ENCODE results near the gene WTIP.

Gene WTIP

GRCh38 chr19:34495416-34495815 lies 13.9 kb downstream of the WTIP start:
- H3K9ac ChIP-seq (ENCODE audit: low read length), result no peak overlapping the region
- H3K27me3 ChIP-seq (ENCODE audit: control insufficient read depth in 1 of 2, insufficient read depth in 2 of 2, low read length in 2 of 2), result no peaks in the 10 kb centered on the region
- no peaks in the 10 kb centered on the region for H3K9me3 ChIP-seq (ENCODE audit: low read length)
- H3K36me3 ChIP-seq (ENCODE audit: insufficient read depth, low read length), result peaks cover 27% of the 10 kb centered on the region
- H3K27ac ChIP-seq (ENCODE audit: low read depth, low read length), result no peak overlapping the region
- H3K4me1 ChIP-seq (ENCODE audit: insufficient read depth, low read length), result no peaks in the 10 kb centered on the region
- no peak overlapping the region for H3K4me3 ChIP-seq (ENCODE audit: low read depth in 1 of 2, low read length in 2 of 2)

GRCh38 chr19:34497112-34497805 lies 15.7 kb downstream of the WTIP start:
- H3K9me3 ChIP-seq (ENCODE audit: low read length), result no peaks in the 10 kb centered on the region
- H3K27me3 ChIP-seq (ENCODE audit: control insufficient read depth in 1 of 2, insufficient read depth in 2 of 2, low read length in 2 of 2), result no peaks in the 10 kb centered on the region
- H3K4me3 ChIP-seq (ENCODE audit: low read depth in 1 of 2, low read length in 2 of 2), result no peak overlapping the region
- no peak overlapping the region for H3K27ac ChIP-seq (ENCODE audit: low read depth, low read length)
- peaks cover 27% of the 10 kb centered on the region for H3K36me3 ChIP-seq (ENCODE audit: insufficient read depth, low read length)
- peaks cover 4% of the 10 kb centered on the region for H3K4me1 ChIP-seq (ENCODE audit: insufficient read depth, low read length)
- H3K9ac ChIP-seq (ENCODE audit: low read length), result no peak overlapping the region

- H3K9me3 ChIP-seq (ENCODE audit: low read length), result no peaks in the 10 kb centered on the region
- no peak overlapping the region for H3K9ac ChIP-seq (ENCODE audit: low read length)
- no peaks in the 10 kb centered on the region for H3K27me3 ChIP-seq (ENCODE audit: control insufficient read depth in 1 of 2, insufficient read depth in 2 of 2, low read length in 2 of 2)
- H3K27ac ChIP-seq (ENCODE audit: low read depth, low read length), result no peak overlapping the region
- H3K4me3 ChIP-seq (ENCODE audit: low read depth in 1 of 2, low read length in 2 of 2), result no peak overlapping the region
- H3K36me3 ChIP-seq (ENCODE audit: insufficient read depth, low read length), result peaks cover 11% of the 10 kb centered on the region
- peaks cover 4% of the 10 kb centered on the region for H3K4me1 ChIP-seq (ENCODE audit: insufficient read depth, low read length)
Measured at GRCh38 chr19:34499155-34499834, 17.7 kb downstream of the WTIP start.

- peaks cover 4% of the 10 kb centered on the region for H3K4me1 ChIP-seq (ENCODE audit: insufficient read depth, low read length)
- peaks cover 6% of the 10 kb centered on the region for H3K36me3 ChIP-seq (ENCODE audit: insufficient read depth, low read length)
- H3K27ac ChIP-seq (ENCODE audit: low read depth, low read length), result no peak overlapping the region
- H3K9me3 ChIP-seq (ENCODE audit: low read length), result no peaks in the 10 kb centered on the region
- H3K4me3 ChIP-seq (ENCODE audit: low read depth in 1 of 2, low read length in 2 of 2), result no peak overlapping the region
- H3K9ac ChIP-seq (ENCODE audit: low read length), result no peak overlapping the region
- H3K27me3 ChIP-seq (ENCODE audit: control insufficient read depth in 1 of 2, insufficient read depth in 2 of 2, low read length in 2 of 2), result no peaks in the 10 kb centered on the region
Measured at GRCh38 chr19:34500656-34501120, 19.1 kb downstream of the WTIP start.

GRCh38 chr19:34501339-34502320 lies 20.1 kb downstream of the WTIP start:
- Histone ChIP-seq H3K27me3 (ENCODE audit: control insufficient read depth in 1 of 2, insufficient read depth in 2 of 2, low read length in 2 of 2) (no peaks in the 10 kb centered on the region), H3K4me1 (ENCODE audit: insufficient read depth, low read length) (peaks cover 4% of the 10 kb centered on the region), H3K4me3 (ENCODE audit: low read depth in 1 of 2, low read length in 2 of 2) (peak overlapping the region in 1 of 2 donors; percentile 20), H3K9ac (ENCODE audit: low read length) (no peak overlapping the region), H3K27ac (ENCODE audit: low read depth, low read length) (no peak overlapping the region), H3K36me3 (ENCODE audit: insufficient read depth, low read length) (peaks cover 6% of the 10 kb centered on the region), H3K9me3 (ENCODE audit: low read length) (no peaks in the 10 kb centered on the region)

GRCh38 chr19:34502582-34503411 lies 21.2 kb downstream of the WTIP start:
- H3K4me1 ChIP-seq (ENCODE audit: insufficient read depth, low read length), result peaks cover 4% of the 10 kb centered on the region
- H3K9me3 ChIP-seq (ENCODE audit: low read length), result no peaks in the 10 kb centered on the region
- H3K27me3 ChIP-seq (ENCODE audit: control insufficient read depth in 1 of 2, insufficient read depth in 2 of 2, low read length in 2 of 2), result no peaks in the 10 kb centered on the region
- H3K9ac ChIP-seq (ENCODE audit: low read length), result no peak overlapping the region
- H3K4me3 ChIP-seq (ENCODE audit: low read depth in 1 of 2, low read length in 2 of 2), result no peak overlapping the region
- no peak overlapping the region for H3K27ac ChIP-seq (ENCODE audit: low read depth, low read length)
- no peaks in the 10 kb centered on the region for H3K36me3 ChIP-seq (ENCODE audit: insufficient read depth, low read length)

- Histone ChIP-seq H3K27ac (ENCODE audit: low read depth, low read length) (no peak overlapping the region), H3K9me3 (ENCODE audit: low read length) (no peaks in the 10 kb centered on the region), H3K4me1 (ENCODE audit: insufficient read depth, low read length) (peaks cover 4% of the 10 kb centered on the region), H3K36me3 (ENCODE audit: insufficient read depth, low read length) (no peaks in the 10 kb centered on the region), H3K27me3 (ENCODE audit: control insufficient read depth in 1 of 2, insufficient read depth in 2 of 2, low read length in 2 of 2) (no peaks in the 10 kb centered on the region), H3K4me3 (ENCODE audit: low read depth in 1 of 2, low read length in 2 of 2) (no peak overlapping the region), H3K9ac (ENCODE audit: low read length) (no peak overlapping the region)
Measured at GRCh38 chr19:34503531-34504272, 22.1 kb downstream of the WTIP start.

- no peak overlapping the region for H3K27ac ChIP-seq (ENCODE audit: low read depth, low read length)
- no peak overlapping the region for H3K9ac ChIP-seq (ENCODE audit: low read length)
- H3K4me1 ChIP-seq (ENCODE audit: insufficient read depth, low read length), result peaks cover 4% of the 10 kb centered on the region
- H3K4me3 ChIP-seq (ENCODE audit: low read depth in 1 of 2, low read length in 2 of 2), result no peak overlapping the region
- H3K36me3 ChIP-seq (ENCODE audit: insufficient read depth, low read length), result no peaks in the 10 kb centered on the region
- no peaks in the 10 kb centered on the region for H3K27me3 ChIP-seq (ENCODE audit: control insufficient read depth in 1 of 2, insufficient read depth in 2 of 2, low read length in 2 of 2)
- H3K9me3 ChIP-seq (ENCODE audit: low read length), result no peaks in the 10 kb centered on the region
Measured at GRCh38 chr19:34504273-34504808, 22.8 kb downstream of the WTIP start.

GRCh38 chr19:34504809-34505291 lies 23.3 kb downstream of the WTIP start:
- Histone ChIP-seq H3K9me3 (ENCODE audit: low read length) (no peaks in the 10 kb centered on the region), H3K4me3 (ENCODE audit: low read depth in 1 of 2, low read length in 2 of 2) (no peak overlapping the region), H3K27me3 (ENCODE audit: control insufficient read depth in 1 of 2, insufficient read depth in 2 of 2, low read length in 2 of 2) (no peaks in the 10 kb centered on the region), H3K27ac (ENCODE audit: low read depth, low read length) (no peak overlapping the region), H3K9ac (ENCODE audit: low read length) (no peak overlapping the region), H3K4me1 (ENCODE audit: insufficient read depth, low read length) (peaks cover 4% of the 10 kb centered on the region), H3K36me3 (ENCODE audit: insufficient read depth, low read length) (no peaks in the 10 kb centered on the region)

Measured in muscle layer of colon (tissue), 2 donors.